ENCODE results near the gene ZNF791.

DNA sequence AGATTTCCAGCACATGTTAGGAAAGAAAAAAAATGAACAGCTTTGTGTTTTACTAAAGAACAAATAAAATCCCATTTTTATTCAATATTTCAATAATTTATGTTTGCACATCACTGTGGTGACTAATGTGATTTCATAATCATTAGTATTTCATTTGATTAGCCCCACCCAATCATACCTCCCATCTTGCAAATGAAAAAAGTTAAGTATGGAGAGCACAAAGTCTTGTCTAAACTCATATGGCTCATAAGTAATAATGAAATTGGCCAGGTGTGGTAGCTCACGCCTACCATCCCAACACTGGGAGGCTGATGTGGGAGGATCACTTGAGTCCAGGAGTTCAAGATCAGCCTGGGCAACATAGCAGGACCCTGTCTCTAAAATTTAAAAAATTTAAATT is 3.9 kb upstream of the ZNF791 start:
- TF ChIP-seq CTCF (IDR thresholded peaks at IDR 0.05; ENCODE audit: low read depth, low read length, poor library complexity, severe bottlenecking), result no peak
- TF ChIP-seq EZH2phosphoT487 (IDR thresholded peaks at IDR 0.05; ENCODE audit: borderline replicate concordance, low read length), result no peak

Data from DOHH2 (cell line).